VCaP (cell line): ENCODE results near the gene SEMA4C.

Experiments used
- H3K27ac ChIP-seq: fragments of 450-650 bp; 2 replicates; pipeline ENCODE4 v1.5.1; 2017
- CTCF ChIP-seq: fragments of 450-650 bp; conservative IDR thresholded peaks from 2 replicates; pipeline ENCODE4 v1.5.1; 2017; ENCODE audit warnings: mild to moderate bottlenecking, moderate library complexity

SEMA4C gene

GRCh38 chr2:96890252-96890651 lies 20.4 kb upstream of the SEMA4C start:
- no peak overlapping the region; the same call in 1 of the 2 replicates for H3K27ac ChIP-seq

GRCh38 chr2:96889502-96889901 lies 19.6 kb upstream of the SEMA4C start:
- H3K27ac ChIP-seq = peak overlapping the region; percentile 99

More at GRCh38 chr2:96890252-96890651, 20.4 kb upstream of the SEMA4C start:
- no peak for TF ChIP-seq CTCF

- no peak for TF ChIP-seq CTCF
Measured at GRCh38 chr2:96888072-96889011, 18.5 kb upstream of the SEMA4C start.

GRCh38 chr2:96887493-96888012 lies 17.7 kb upstream of the SEMA4C start:
- TF ChIP-seq CTCF = no peak
- H3K27ac ChIP-seq = peak overlapping the region; percentile 99

More at GRCh38 chr2:96888072-96889011, 18.5 kb upstream of the SEMA4C start:
- H3K27ac ChIP-seq = peak overlapping the region; percentile 99

- H3K27ac ChIP-seq = peak overlapping the region; percentile 99; the same call in 1 of the 2 replicates
- TF ChIP-seq CTCF = no peak
Measured at GRCh38 chr2:96885432-96886347, 15.8 kb upstream of the SEMA4C start.

- H3K27ac ChIP-seq = no peak overlapping the region
- TF ChIP-seq CTCF = no peak
Measured at GRCh38 chr2:96884299-96885094, 14.6 kb upstream of the SEMA4C start.

GRCh38 chr2:96883306-96883705 lies 13.4 kb upstream of the SEMA4C start:
- no peak overlapping the region for H3K27ac ChIP-seq
- TF ChIP-seq CTCF = no peak
